ENCODE data around the gene LRRC8D. TPM values are rescaled to one million over a fixed set of nuclear protein-coding genes. Genes with fewer than 3 reads are reported as not detected.

Gene LRRC8D
- total and polyA plus RNA-seq, 9 of the 15 experiments (the other 6 are each of a cell fraction or from before 2014, with no cell fraction given), result 3.4 to 53.9 (median 15.9) TPM

DNA sequence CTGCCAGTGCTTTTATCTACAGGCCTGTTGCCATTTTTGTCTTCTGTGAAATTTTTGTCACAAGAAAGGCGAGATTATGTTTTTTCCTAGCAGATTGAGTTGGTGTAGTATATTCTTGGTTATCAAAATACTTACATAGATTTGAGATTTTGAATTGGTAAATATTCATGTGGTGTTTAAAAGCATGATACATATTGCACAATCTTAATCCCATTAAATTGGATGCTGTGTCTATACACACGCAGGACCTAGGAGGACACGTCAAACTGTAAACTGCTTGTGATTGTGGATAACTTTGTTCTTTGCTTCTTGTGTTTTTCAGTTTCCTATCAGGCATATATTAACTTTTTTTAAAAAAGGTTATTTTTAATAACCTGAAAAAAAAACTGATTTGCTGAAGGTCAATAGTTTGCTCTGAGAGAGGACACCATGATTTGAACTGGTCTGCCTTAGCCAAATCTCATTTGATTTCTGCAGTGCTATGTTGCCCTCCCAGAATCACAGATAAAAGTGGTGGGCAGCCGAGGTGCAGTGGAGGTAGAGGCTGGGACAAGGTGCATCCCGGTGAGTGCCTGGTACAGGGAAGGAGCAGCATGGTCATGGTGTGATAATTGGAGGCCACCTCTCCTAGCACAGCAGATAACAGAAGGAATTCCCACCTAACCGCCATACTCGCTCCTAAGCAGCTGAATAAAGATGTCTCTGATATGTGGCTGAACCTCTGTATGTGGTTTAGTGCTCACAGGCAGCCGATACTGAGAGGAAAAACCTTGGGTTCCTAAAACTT lies 76.7 kb downstream of the LRRC8D start:
- peaks cover 33 to 94% of the 10 kb centered on the region in 2 experiments for H3K4me1 ChIP-seq (replicated peaks in 1 of 2; ENCODE audit: control insufficient read depth in 2 of 2, insufficient read depth in 2 of 2, low read length in 2 of 2)
- no peak for FAIRE-seq
- ChIA-PET CTCF (ENCODE audit: low intra/inter-chr PET ratio) (no interaction called here), POLR2A (no interaction called here)
- intact Hi-C loops (cut with micrococcal nuclease) (loop anchor here (2.0 to 10.0 kb wide), 3 partner anchors 19 to 353 kb away; no protein-coding TSS in a partner anchor), in situ Hi-C loops (cut with MboI) (no loop called here)
- H2AFZ ChIP-seq (ENCODE audit: low read depth, low read length), result no peak overlapping the region
- H3K27ac ChIP-seq (ENCODE audit: extremely low read depth, low read depth, low read length), result peak overlapping the region; percentile 99
- no peak for ATAC-seq
- no TSS peak for BruUV-seq (replicated peaks)
- H3K9me3 ChIP-seq (replicated peaks; ENCODE audit: control insufficient read depth, insufficient read depth, low read depth, low read length), result no peaks in the 10 kb centered on the region
- peak in 1 of 4 experiments; percentile 54 for DNase-seq (ENCODE audit: extremely low read depth in 1 of 4, low spot score in 3 of 4)
- H3K9me1 ChIP-seq (ENCODE audit: control insufficient read depth, insufficient read depth, low read length), result no peaks in the 10 kb centered on the region
- peak overlapping the region; percentile 62 to 84; a peak in 3 of 4 replicates for H3K9ac ChIP-seq (ENCODE audit: insufficient read depth in 1 of 2, low read depth in 2 of 2, low read length in 2 of 2)
- no peaks in the 10 kb centered on the region for H4K20me1 ChIP-seq (replicated peaks; ENCODE audit: control insufficient read depth, insufficient read depth, low read length)
- H3K27me3 ChIP-seq (ENCODE audit: control insufficient read depth in 2 of 2, insufficient read depth in 2 of 2, low read length in 2 of 2), result no peaks in the 10 kb centered on the region
- H3K36me3 ChIP-seq (ENCODE audit: control insufficient read depth, insufficient read depth, low read length), result peaks cover 19% of the 10 kb centered on the region
- WGBS (ENCODE audit: insufficient coverage, low coverage, missing lambda C conversion rate), result 22% methylated on average over 8 of the region's 8 CpGs
- no peak overlapping the region for H3K4me3 ChIP-seq
- peak overlapping the region; percentile 87 for H3K4me2 ChIP-seq (ENCODE audit: insufficient read depth, low read length)
- peaks cover 93% of the 10 kb centered on the region for H3K79me2 ChIP-seq (ENCODE audit: control insufficient read depth, insufficient read depth, low read length)
- TF ChIP-seq, protein P1, sequence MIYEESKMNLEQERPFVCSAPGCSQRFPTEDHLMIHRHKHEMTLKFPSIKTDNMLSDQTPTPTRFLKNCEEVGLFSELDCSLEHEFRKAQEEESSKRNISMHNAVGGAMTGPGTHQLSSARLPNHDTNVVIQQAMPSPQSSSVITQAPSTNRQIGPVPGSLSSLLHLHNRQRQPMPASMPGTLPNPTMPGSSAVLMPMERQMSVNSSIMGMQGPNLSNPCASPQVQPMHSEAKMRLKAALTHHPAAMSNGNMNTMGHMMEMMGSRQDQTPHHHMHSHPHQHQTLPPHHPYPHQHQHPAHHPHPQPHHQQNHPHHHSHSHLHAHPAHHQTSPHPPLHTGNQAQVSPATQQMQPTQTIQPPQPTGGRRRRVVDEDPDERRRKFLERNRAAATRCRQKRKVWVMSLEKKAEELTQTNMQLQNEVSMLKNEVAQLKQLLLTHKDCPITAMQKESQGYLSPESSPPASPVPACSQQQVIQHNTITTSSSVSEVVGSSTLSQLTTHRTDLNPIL (CRISPR knock-in tag; IDR thresholded peaks at IDR 0.05), result no peak
- TF ChIP-seq ZNF696 (CRISPR knock-in tag; conservative IDR thresholded peaks at IDR 0.05) (no peak), KAT7 (CRISPR knock-in tag; IDR thresholded peaks at IDR 0.05; ENCODE audit: borderline replicate concordance) (0 out of 2 replicates have a peak, but pooled peaks have one; percentile 29), DMBX1 (CRISPR knock-in tag; IDR thresholded peaks at IDR 0.05; ENCODE audit: borderline replicate concordance) (peak; percentile 50; the same call in 1 of the 2 replicates), ZNF3 (CRISPR knock-in tag; IDR thresholded peaks at IDR 0.05) (no peak), EZH2 (IDR thresholded peaks at IDR 0.05; ENCODE audit: borderline replicate concordance, low read depth, low read length) (no peak), CREM (IDR thresholded peaks at IDR 0.05; ENCODE audit: low read depth) (0 out of 2 replicates have a peak, but pooled peaks have one; percentile 12), KLF16 (IDR thresholded peaks at IDR 0.05) (0 out of 2 replicates have a peak, but pooled peaks have one; percentile 34), RCOR1 (IDR thresholded peaks at IDR 0.05; ENCODE audit: borderline replicate concordance in 1 of 2, low read depth in 2 of 2, low read length in 2 of 2) (peak in 1 of 2 experiments; percentile 48; a peak in 3 of 4 replicates), ZC3H11A (IDR thresholded peaks at IDR 0.05; ENCODE audit: low read depth, low read length) (no peak), MTF1 (CRISPR knock-in tag; IDR thresholded peaks at IDR 0.05; ENCODE audit: borderline replicate concordance) (no peak), FOXK2 (conservative IDR thresholded peaks at IDR 0.05 in 1 of 2, IDR thresholded peaks at IDR 0.05 in 1 of 2; ENCODE audit: low read depth in 2 of 2) (0 out of 4 replicates have a peak, but pooled peaks of 1 of the 2 experiments have one; percentile 11), ZNF121 (CRISPR knock-in tag; conservative IDR thresholded peaks at IDR 0.05) (no peak), ZEB2 (IDR thresholded peaks at IDR 0.05) (peak; percentile 42; the same call in 1 of the 2 replicates), SMARCE1 (IDR thresholded peaks at IDR 0.05) (0 out of 2 replicates have a peak, but pooled peaks have one; percentile 50), KDM1A (IDR thresholded peaks at IDR 0.05) (peak; percentile 24 to 48; a peak in 2 of 4 replicates), SMAD4 (CRISPR knock-in tag; conservative IDR thresholded peaks at IDR 0.05) (no peak; the same call in 1 of the 2 replicates), CBFA2T3 (IDR thresholded peaks at IDR 0.05) (peak; percentile 76)
